Endothelial cell of umbilical vein (primary cell): Measurements from ENCODE around the gene AQP2. TPM values are rescaled to one million over a fixed set of nuclear protein-coding genes. Genes with fewer than 3 reads are reported as not detected.

Source experiments
- BruUV-seq: library from RNA; stranded (reverse); fragments of 400-500 nt; replicated peaks from 2 replicates; lab custom pipeline; 2021; lab: Mats Ljungman, UMichigan
- CTCF ChIA-PET: fragments of 300-600, 350-600 bp; sonication (Branson Sonifier 250); formaldehyde crosslinking; loops from one replicate; lab custom pipeline; 2021; ENCODE audit warnings: antibody characterized with exemption, inconsistent platforms; lab: Charles Lee
- POLR2A ChIA-PET: fragments of 300-600, 350-600 bp; sonication (Branson Sonifier 250); formaldehyde crosslinking; loops from one replicate; lab custom pipeline; 2021; ENCODE audit warnings: antibody characterized with exemption, inconsistent platforms; lab: Charles Lee
- DNase-seq: peaks from one replicate; pipeline ENCODE4 v3.0.0-alpha.2; 2011; ENCODE audit warnings: low read depth, low spot score
- FAIRE-seq: peaks from 2 replicates; lab custom pipeline; 2011; peaks lifted over from hg19 to GRCh38; lab: Jason Lieb, UNC
- H2AFZ ChIP-seq: 2 replicates; pipeline ENCODE4 v1.6.0; 2012; ENCODE audit warnings: low read depth, low read length, control low read depth, inconsistent platforms
- H3K27ac ChIP-seq: 2 replicates; pipeline ENCODE4 v1.5.1; 2011; ENCODE audit warnings: low read depth, mild to moderate bottlenecking, control low read depth, low read length, moderate library complexity; ENCODE audit not compliant: insufficient read depth
- H3K27me3 ChIP-seq, 2 experiments: 2 replicates each; pipeline versions ENCODE4 v1.6.0 to v1.6.1; 2011; ENCODE audit warnings: low read length in 2 of 2, mixed read lengths in 1 of 2; ENCODE audit not compliant: control insufficient read depth in 2 of 2, insufficient read depth in 2 of 2
- H3K36me3 ChIP-seq, 2 experiments: 2 replicates in 1 of 2; 3 replicates in 1 of 2; pipeline ENCODE4 v1.5.1; 2011; ENCODE audit warnings: low read length in 2 of 2, mild to moderate bottlenecking in 1 of 2, moderate library complexity in 1 of 2; ENCODE audit not compliant: control insufficient read depth in 2 of 2, insufficient read depth in 2 of 2; ENCODE audit errors: extremely low read depth in 1 of 2
- H3K4me1 ChIP-seq: 3 replicates; pipeline ENCODE4 v1.5.1; 2011; ENCODE audit warnings: mild to moderate bottlenecking, low read length; ENCODE audit not compliant: control insufficient read depth, insufficient read depth; ENCODE audit errors: extremely low read depth
- H3K4me2 ChIP-seq: 2 replicates; pipeline ENCODE4 v1.6.1; 2011; ENCODE audit warnings: low read length, control low read depth, mixed read lengths; ENCODE audit not compliant: insufficient read depth
- H3K4me3 ChIP-seq, 3 experiments: fragments of 200-600 bp in 1 of 3; sonication (generic), shearing (Covaris generic) in 1 of 3; replicated peaks in 1 of 3; 2 replicates each; pipeline ENCODE4 v1.5.1; 2011 to 2016; ENCODE audit warnings: control low read depth in 3 of 3, low read length in 3 of 3, mild to moderate bottlenecking in 2 of 3, inconsistent platforms in 1 of 3, low read depth in 1 of 3, moderate library complexity in 1 of 3; ENCODE audit not compliant: insufficient read depth in 1 of 3
- H3K79me2 ChIP-seq: 2 replicates; pipeline ENCODE4 v1.6.0; 2012; ENCODE audit warnings: low read length, inconsistent platforms; ENCODE audit not compliant: control insufficient read depth, insufficient read depth
- H3K9ac ChIP-seq: replicated peaks from 2 replicates; pipeline ENCODE3; 2011; ENCODE audit warnings: low read length, control low read depth; ENCODE audit not compliant: insufficient read depth; ENCODE audit errors: extremely low read depth
- H3K9me1 ChIP-seq: replicated peaks from 3 replicates; pipeline ENCODE4 v1.6.0; 2011; ENCODE audit warnings: mild to moderate bottlenecking, low read length; ENCODE audit not compliant: control insufficient read depth, insufficient read depth; ENCODE audit errors: extremely low read depth
- H3K9me3 ChIP-seq: replicated peaks from 2 replicates; pipeline ENCODE4 v1.5.1; 2012; ENCODE audit warnings: low read length, inconsistent platforms; ENCODE audit not compliant: control insufficient read depth, insufficient read depth
- H4K20me1 ChIP-seq: replicated peaks from 2 replicates; pipeline ENCODE3; 2011; ENCODE audit warnings: mild to moderate bottlenecking, low read length; ENCODE audit not compliant: control insufficient read depth, insufficient read depth; ENCODE audit errors: extremely low read depth
- CTCF ChIP-seq, 2 donors: IDR thresholded peaks; 1 replicate in 1 of 2; 2 replicates in 1 of 2; pipeline ENCODE4 v1.5.1; 2011; ENCODE audit warnings: low read length in 2 of 2, mild to moderate bottlenecking in 2 of 2, moderate library complexity in 2 of 2, control low read depth in 1 of 2, inconsistent platforms in 1 of 2, low read depth in 1 of 2; ENCODE audit not compliant: insufficient read depth in 1 of 2; ENCODE audit errors: extremely low read depth in 1 of 2
- FOS ChIP-seq: IDR thresholded peaks from 2 replicates; pipeline ENCODE4 v1.6.1; 2011; ENCODE audit warnings: mild to moderate bottlenecking, low read length, moderate library complexity, borderline replicate concordance; ENCODE audit not compliant: insufficient read depth
- GATA2 ChIP-seq: IDR thresholded peaks from 2 replicates; pipeline ENCODE4 v1.7.0; 2011; ENCODE audit warnings: low read depth, mild to moderate bottlenecking, moderate library complexity, mixed read lengths, low read length; ENCODE audit not compliant: insufficient read length, insufficient read depth
- JUN ChIP-seq: IDR thresholded peaks from 2 replicates; pipeline ENCODE4 v1.6.1; 2011; ENCODE audit warnings: borderline replicate concordance, low read depth; ENCODE audit not compliant: insufficient read length, insufficient read depth
- MAX ChIP-seq: IDR thresholded peaks from 2 replicates; pipeline ENCODE4 v1.6.1; 2011; ENCODE audit not compliant: insufficient read depth, insufficient read length
- MYC ChIP-seq: IDR thresholded peaks from one replicate; pipeline ENCODE4 v1.6.1; 2011; ENCODE audit warnings: mild to moderate bottlenecking, low read depth, low read length
- POLR2AphosphoS5 ChIP-seq: IDR thresholded peaks from 2 replicates; pipeline ENCODE4 v1.6.1; 2012; ENCODE audit warnings: low read depth, mild to moderate bottlenecking, control low read depth, low read length, moderate library complexity; ENCODE audit not compliant: insufficient read depth
- dilution Hi-C: fragments of 300-500 bp; cut with MboI; formaldehyde crosslinking; loops from one replicate; pipeline ENCODE4 v1.15.0; 2019; ENCODE audit warnings: low sequenced_read_pairs; ENCODE audit not compliant: extremely low pct_ligation_motif_present
- intact Hi-C: fragments of 100-400 bp; cut with micrococcal nuclease; formaldehyde crosslinking; loops from one replicate; pipeline ENCODE4 v1.10.0; 2022
- polyA plus RNA-seq, 4 experiments: library from polyadenylated mRNA; depleted of rRNA in 3 of 4; stranded (reverse) in 3 of 4; unstranded in 1 of 4; fragments of >200 nt; gene quantifications; 2 replicates each; pipeline versions ENCODE4 v1.2.1 to v1.2.3, GENCODE V29; 2011 to 2012; ENCODE audit warnings: missing spikeins in 1 of 4
- total RNA-seq: library from RNA; stranded (reverse); gene quantifications from 2 replicates; pipeline ENCODE4 v1.2.3, GENCODE V29; 2021

The AQP2 gene
- total and polyA plus RNA-seq, 2 donors (not counting 3 experiments of a cell fraction or from before 2014, with no cell fraction given): not detected

DNA sequence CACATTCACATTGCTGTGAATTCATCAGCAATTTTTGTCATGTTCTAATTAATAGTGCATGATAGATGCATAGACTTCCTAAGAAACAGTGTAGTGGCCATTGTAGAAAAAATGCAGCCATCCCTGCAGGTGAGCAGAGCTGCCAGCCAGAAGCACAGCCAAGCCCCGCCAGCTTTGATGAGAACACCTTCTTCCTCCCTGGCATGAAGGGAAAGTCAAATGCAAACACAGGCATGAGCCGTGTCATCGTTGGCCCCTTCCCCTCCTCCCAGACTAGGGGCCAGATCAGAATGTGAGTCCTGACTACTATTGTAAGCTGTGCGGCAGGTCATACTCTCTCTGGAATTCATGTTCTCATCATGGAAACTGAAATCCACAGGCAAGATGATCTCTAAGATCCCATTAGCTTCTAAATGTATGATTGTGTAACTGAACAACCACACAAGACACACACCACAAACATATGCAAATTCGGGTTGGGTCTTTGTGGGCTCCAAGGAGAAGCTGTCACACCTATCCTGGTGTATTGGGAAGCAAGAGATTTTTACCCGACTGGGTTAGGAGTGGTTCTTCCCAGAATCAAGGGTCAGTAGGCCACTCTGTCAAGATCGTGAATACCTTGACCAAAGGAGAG is 2.8 kb upstream of the AQP2 start:
- Histone ChIP-seq H3K4me1 (peaks cover 11% of the 10 kb centered on the region), H3K79me2 (no peaks in the 10 kb centered on the region), H2AFZ (no peak overlapping the region), H3K36me3 (no peaks in the 10 kb centered on the region), H4K20me1 (no peaks in the 10 kb centered on the region), H3K4me3 (no peak overlapping the region), H3K27ac (no peak overlapping the region), H3K9me3 (no peaks in the 10 kb centered on the region), H3K9me1 (no peaks in the 10 kb centered on the region), H3K4me2 (no peak overlapping the region), H3K9ac (no peak overlapping the region), H3K27me3 (no peaks in the 10 kb centered on the region)
- intact Hi-C loops: no loop called here
- DNase-seq: no peak
- ChIA-PET CTCF (interaction anchor here (0.6 to 4.5 kb wide), 7 partner anchors 12 to 123 kb away, joined by 3 to 112 read pairs (median 35); partner anchors contain the start of gene AQP5), POLR2A (no interaction called here)
- dilution Hi-C loops: no loop called here
- FAIRE-seq: no peak
- TF ChIP-seq JUN (no peak), GATA2 (no peak), MAX (no peak), MYC (no peak), FOS (no peak), POLR2AphosphoS5 (no peak), CTCF (IDR thresholded peaks at IDR 0.05; ENCODE audit: extremely low read depth in 1 of 2, insufficient read depth in 1 of 2, low read depth in 1 of 2, low read length in 2 of 2) (no peak)
- no TSS peak for BruUV-seq
